ENCODE measurements around the gene DSN1.

DSN1 gene

GRCh38 chr20:36794116-36794474 lies 20.5 kb upstream of the DSN1 start:
- DNase-seq: no peak

GRCh38 chr20:36793294-36794115 lies 19.9 kb upstream of the DSN1 start:
- no peak for DNase-seq

- peak; percentile 44 for DNase-seq
Measured at GRCh38 chr20:36792422-36792821, 18.9 kb upstream of the DSN1 start.

GRCh38 chr20:36791862-36792261 lies 18.3 kb upstream of the DSN1 start:
- no peak for DNase-seq

- no peak for DNase-seq
Measured at GRCh38 chr20:36786663-36787062, 13.1 kb upstream of the DSN1 start.

GRCh38 chr20:36786246-36786645 lies 12.7 kb upstream of the DSN1 start:
- no peak for DNase-seq

- DNase-seq: no peak
Measured at GRCh38 chr20:36785308-36785707, 11.7 kb upstream of the DSN1 start.

GRCh38 chr20:36784900-36785299 lies 11.3 kb upstream of the DSN1 start:
- peak; percentile 32 for DNase-seq

GRCh38 chr20:36784116-36784515 lies 10.6 kb upstream of the DSN1 start:
- DNase-seq: no peak

- no peak for DNase-seq
Measured at GRCh38 chr20:36779656-36780025, 6.1 kb upstream of the DSN1 start.

- no peak for DNase-seq
Measured at GRCh38 chr20:36778831-36779655, 5.5 kb upstream of the DSN1 start.

GRCh38 chr20:36777576-36777975 lies 4.0 kb upstream of the DSN1 start:
- no peak for DNase-seq

GRCh38 chr20:36777167-36777566 lies 3.6 kb upstream of the DSN1 start:
- DNase-seq: no peak

GRCh38 chr20:36775826-36776225 lies 2.3 kb upstream of the DSN1 start:
- DNase-seq: no peak

- DNase-seq: no peak
Measured at GRCh38 chr20:36775196-36775595, 1.6 kb upstream of the DSN1 start.

- no peak for DNase-seq
Measured at GRCh38 chr20:36773107-36773596, 411 bp downstream of the DSN1 start.

- no peak for DNase-seq
Measured at GRCh38 chr20:36770680-36771079, 2.9 kb downstream of the DSN1 start.

GRCh38 chr20:36768768-36769430 lies 4.7 kb downstream of the DSN1 start:
- DNase-seq: peak; percentile 43

- no peak for DNase-seq
Measured at GRCh38 chr20:36761125-36761524, 12.4 kb downstream of the DSN1 start.

GRCh38 chr20:36760647-36761046 lies 12.9 kb downstream of the DSN1 start:
- no peak for DNase-seq

- DNase-seq: no peak
Measured at GRCh38 chr20:36758276-36758675, 15.3 kb downstream of the DSN1 start.

GRCh38 chr20:36756496-36756895 lies 17.1 kb downstream of the DSN1 start:
- DNase-seq: no peak

- DNase-seq: peak; percentile 88
Measured at GRCh38 chr20:36754656-36755222, 18.8 kb downstream of the DSN1 start.
